Measurements from ENCODE around the gene LILRB2.
"Not testable (repeated sequence)": the region's sequence is repeated elsewhere in the genome, so short reads cannot be mapped to it uniquely, and the experiment has no call there.

The LILRB2 gene

GRCh38 chr19:54253331-54254194, 27.3 kb downstream of the LILRB2 start:
- no peak for TF ChIP-seq CTCF (IDR thresholded peaks at IDR 0.05; ENCODE audit: low read depth, low read length, missing control alignments)
- DNase-seq (ENCODE audit: low read depth) = no peak
- in situ Hi-C loops (cut with HindIII; ENCODE audit: low sequenced_read_pairs) = no loop called here
- H3K4me3 ChIP-seq (ENCODE audit: low read depth, low read length) = no peak overlapping the region

GRCh38 chr19:54252845-54253244, 28.1 kb downstream of the LILRB2 start:
- DNase-seq (ENCODE audit: low read depth) = no peak
- no peak for TF ChIP-seq CTCF (IDR thresholded peaks at IDR 0.05; ENCODE audit: low read depth, low read length, missing control alignments)
- no peak overlapping the region for H3K4me3 ChIP-seq (ENCODE audit: low read depth, low read length)
- in situ Hi-C loops (cut with HindIII; ENCODE audit: low sequenced_read_pairs) = no loop called here

GRCh38 chr19:54252243-54252642, 28.7 kb downstream of the LILRB2 start:
- in situ Hi-C loops (cut with HindIII; ENCODE audit: low sequenced_read_pairs) = no loop called here
- no peak for TF ChIP-seq CTCF (IDR thresholded peaks at IDR 0.05; ENCODE audit: low read depth, low read length, missing control alignments)
- DNase-seq (ENCODE audit: low read depth) = no peak
- no peak overlapping the region for H3K4me3 ChIP-seq (ENCODE audit: low read depth, low read length)

- no peak for DNase-seq (ENCODE audit: low read depth)
- no peak overlapping the region for H3K4me3 ChIP-seq (ENCODE audit: low read depth, low read length)
- in situ Hi-C loops (cut with HindIII; ENCODE audit: low sequenced_read_pairs) = no loop called here
- no peak for TF ChIP-seq CTCF (IDR thresholded peaks at IDR 0.05; ENCODE audit: low read depth, low read length, missing control alignments)
These were observed 32.8 kb downstream of the LILRB2 start for GRCh38 chr19:54248016-54248601.

- in situ Hi-C loops (cut with HindIII; ENCODE audit: low sequenced_read_pairs) = no loop called here
- H3K4me3 ChIP-seq (ENCODE audit: low read depth, low read length) = no peak overlapping the region
- no peak for DNase-seq (ENCODE audit: low read depth)
- no peak for TF ChIP-seq CTCF (IDR thresholded peaks at IDR 0.05; ENCODE audit: low read depth, low read length, missing control alignments)
These were observed 33.6 kb downstream of the LILRB2 start for GRCh38 chr19:54247106-54247930.

GRCh38 chr19:54245936-54246335, 35.0 kb downstream of the LILRB2 start:
- no peak for DNase-seq (ENCODE audit: low read depth)
- TF ChIP-seq CTCF (IDR thresholded peaks at IDR 0.05; ENCODE audit: low read depth, low read length, missing control alignments) = no peak
- no peak overlapping the region for H3K4me3 ChIP-seq (ENCODE audit: low read depth, low read length)
- in situ Hi-C loops (cut with HindIII; ENCODE audit: low sequenced_read_pairs) = no loop called here

- not testable (repeated sequence) for H3K4me3 ChIP-seq (ENCODE audit: low read depth, low read length); DNase-seq (ENCODE audit: low read depth)
These were observed 37.1 kb downstream of the LILRB2 start for GRCh38 chr19:54243809-54244208.

GRCh38 chr19:54242646-54243045, 38.3 kb downstream of the LILRB2 start, which contains the start of gene LILRA6:
TSS of gene LILRA6 (minus strand) at chr19:54242790.
- DNase-seq (ENCODE audit: low read depth); in situ Hi-C loops (cut with HindIII; ENCODE audit: low sequenced_read_pairs); H3K4me3 ChIP-seq (ENCODE audit: low read depth, low read length): not testable (repeated sequence)

More at GRCh38 chr19:54243809-54244208, 37.1 kb downstream of the LILRB2 start:
- in situ Hi-C loops (cut with HindIII; ENCODE audit: low sequenced_read_pairs) = not testable (repeated sequence)

- in situ Hi-C loops (cut with HindIII; ENCODE audit: low sequenced_read_pairs); H3K4me3 ChIP-seq (ENCODE audit: low read depth, low read length); DNase-seq (ENCODE audit: low read depth): not testable (repeated sequence)
These were observed 38.7 kb downstream of the LILRB2 start for GRCh38 chr19:54242234-54242633.

Data from astrocyte of the cerebellum (primary cell).